Left renal cortex interstitium (tissue), 4 donors: Measurements from ENCODE around the gene CUTA. TPM values are rescaled to one million over a fixed set of nuclear protein-coding genes. Genes with fewer than 3 reads are reported as not detected.

Experiments
- DNase-seq, 4 donors: peaks; one replicate each; pipeline ENCODE4 v3.0.0-alpha.2; 2013; ENCODE audit warnings: low read depth in 4 of 4, low spot score in 2 of 4, missing footprints in 1 of 4
- polyA plus RNA-seq, 4 donors: library from polyadenylated mRNA; unstranded; fragments of 120-200 nt; gene quantifications; one replicate each; pipeline ENCODE4 v1.2.1, GENCODE V29; 2013; ENCODE audit not compliant: insufficient read length in 4 of 4

The CUTA gene
- polyA plus RNA-seq = 100 to 1,000 TPM; 218 to 288 (median 238) TPM

GRCh38 chr6:33417903-33418689 lies at the start of gene CUTA:
CUTA (minus strand) TSS chr6:33418107; CDS start chr6:33418000, 107 bp downstream.
- peak in 3 of 4 donors; percentile 95 to 99 (median 98) for DNase-seq

GRCh38 chr6:33467091-33467490 lies 49.2 kb upstream of the CUTA start:
- no peak for DNase-seq

- no peak for DNase-seq
These were observed 48.3 kb upstream of the CUTA start for GRCh38 chr6:33466075-33466735.

- DNase-seq = no peak
These were observed 41.3 kb upstream of the CUTA start for GRCh38 chr6:33459226-33459625.

- no peak for DNase-seq
These were observed 40.8 kb upstream of the CUTA start for GRCh38 chr6:33458676-33459075.

- DNase-seq = no peak
These were observed 38.2 kb upstream of the CUTA start for GRCh38 chr6:33456156-33456555.

- DNase-seq = no peak
These were observed 37.1 kb upstream of the CUTA start for GRCh38 chr6:33455051-33455450.

GRCh38 chr6:33454009-33454946 lies 36.4 kb upstream of the CUTA start, which contains the start of gene ZBTB9:
ZBTB9 (plus strand) TSS chr6:33454576; CDS start chr6:33455101, 525 bp downstream.
- DNase-seq = peak; percentile 77 to 92 (median 87)

GRCh38 chr6:33453393-33454008 lies 35.6 kb upstream of the CUTA start:
- DNase-seq = no peak

GRCh38 chr6:33452496-33452895 lies 34.6 kb upstream of the CUTA start:
- DNase-seq = no peak

GRCh38 chr6:33451606-33452005 lies 33.7 kb upstream of the CUTA start:
- no peak for DNase-seq

GRCh38 chr6:33450434-33450833 lies 32.5 kb upstream of the CUTA start:
- no peak for DNase-seq

GRCh38 chr6:33446356-33446755 lies 28.4 kb upstream of the CUTA start:
- no peak for DNase-seq

GRCh38 chr6:33445119-33445603 lies 27.3 kb upstream of the CUTA start:
- no peak for DNase-seq

- DNase-seq = no peak
These were observed 26.0 kb upstream of the CUTA start for GRCh38 chr6:33443619-33444504.

- DNase-seq = no peak
These were observed 25.1 kb upstream of the CUTA start for GRCh38 chr6:33443025-33443424.

- no peak for DNase-seq
These were observed 24.4 kb upstream of the CUTA start for GRCh38 chr6:33442283-33442682.

GRCh38 chr6:33441457-33441856 lies 23.6 kb upstream of the CUTA start:
- DNase-seq = no peak

- DNase-seq = no peak
These were observed 22.9 kb upstream of the CUTA start for GRCh38 chr6:33440649-33441309.
